Thyroid gland (tissue), 4 donors: Measurements from ENCODE around the gene TGIF2. TPM values are rescaled to one million over a fixed set of nuclear protein-coding genes. Genes with fewer than 3 reads are reported as not detected.

Experiments
- DNase-seq, 2 donors: peaks; one replicate each; pipeline ENCODE4 v3.0.0-alpha.2; 2019
- H3K27ac ChIP-seq, 3 donors: fragments of 200-600 bp; sonication (generic); 1 replicate in 2 of 3; 2 replicates in 1 of 3; pipeline ENCODE4 v1.5.1; 2016 to 2019; ENCODE audit warnings: mild to moderate bottlenecking in 1 of 3, moderate library complexity in 1 of 3
- H3K27me3 ChIP-seq: fragments of 200-600 bp; sonication (generic); one replicate; pipeline ENCODE4 v1.5.1; 2019
- H3K36me3 ChIP-seq, 2 donors: fragments of 200-600 bp; sonication (generic); one replicate each; pipeline ENCODE4 v1.5.1; 2016 to 2019
- H3K4me1 ChIP-seq, 2 donors: fragments of 200-600 bp; sonication (generic); one replicate each; pipeline ENCODE4 v1.5.1; 2017 to 2019
- H3K4me3 ChIP-seq, 3 donors: fragments of 200-600 bp; sonication (generic); replicated peaks in 1 of 3; 1 replicate in 2 of 3; 2 replicates in 1 of 3; pipeline ENCODE4 v1.5.1; 2016; ENCODE audit warnings: mild to moderate bottlenecking in 1 of 3
- H3K9me3 ChIP-seq: fragments of 200-600 bp; sonication (generic); one replicate; pipeline ENCODE4 v1.5.1; 2017
- POLR2A ChIP-seq, 2 donors: fragments of 450-650 bp; IDR thresholded peaks; one replicate each; pipeline ENCODE4 v1.6.1; 2017; ENCODE audit warnings: antibody characterized with exemption in 2 of 2, mild to moderate bottlenecking in 2 of 2, moderate library complexity in 1 of 2
- WGBS, 2 donors: methylation state at CpG; one replicate each; pipeline ENCODE4 v1.1.5; 2017; 5-methylcytosine and 5-hydroxymethylcytosine counted together
- intact Hi-C: fragments of 100-400 bp; cut with DNase I; formaldehyde crosslinking; loops from one replicate; pipeline ENCODE4 v1.15.1; 2023
- total RNA-seq, 4 donors: library from RNA; depleted of rRNA; stranded (reverse); fragments of >200 nt; gene quantifications; one replicate each; pipeline ENCODE4 v1.2.3, GENCODE V29; 2016
- TF ChIP-seq, protein P1 (sequence below), 6 experiments: fragments of 200-600 bp in 3 of 6; fragments of 450-650 bp in 3 of 6; sonication (generic) in 3 of 6; IDR thresholded peaks; one replicate each; pipeline ENCODE4 v1.5.1; 2016 to 2019; ENCODE audit warnings: antibody characterized with exemption in 6 of 6, mild to moderate bottlenecking in 2 of 6, inconsistent platforms in 1 of 6, moderate library complexity in 1 of 6

TGIF2 gene
- total RNA-seq, 4 donors from 2014 or later: 14.2 to 28.8 (median 18.9) TPM

DNA sequence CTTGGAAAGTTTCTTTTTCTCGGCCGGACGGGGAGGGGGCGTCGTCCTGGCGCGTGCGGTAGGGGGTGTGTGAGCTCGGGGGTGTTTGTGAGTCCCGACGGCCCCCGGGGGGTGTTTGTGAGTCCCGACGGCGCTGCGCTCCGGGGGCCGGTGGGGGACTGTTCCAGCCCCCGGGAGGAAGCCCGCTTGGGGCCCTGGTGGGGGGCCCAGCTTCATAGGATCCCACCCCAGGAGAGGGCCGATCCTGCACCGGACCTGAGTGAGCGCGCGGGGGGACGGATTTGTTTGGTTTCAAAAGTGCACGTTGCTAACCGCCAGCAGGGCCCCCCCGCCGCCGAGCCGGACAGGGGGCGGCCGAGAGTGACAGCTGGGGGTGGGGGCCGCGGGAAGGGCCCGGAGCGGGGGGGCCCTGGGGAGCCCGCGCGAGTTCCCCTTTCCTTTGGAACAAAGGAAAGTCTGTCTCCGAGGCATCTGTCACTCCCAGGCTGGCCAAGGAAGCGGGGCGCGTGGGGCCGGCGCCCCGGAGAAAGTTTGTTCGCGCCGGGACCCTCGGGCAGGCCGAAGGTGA is 485 bp downstream of the TGIF2 start:
- Histone ChIP-seq H3K9me3 (no peaks in the 10 kb centered on the region), H3K4me3 (peak overlapping the region; percentile 68 to 83 (median 71)), H3K36me3 (no peaks in the 10 kb centered on the region), H3K4me1 (peaks cover 31 to 34% of the 10 kb centered on the region in 2 donors), H3K27ac (peak overlapping the region; percentile 73 to 98 (median 95)), H3K27me3 (no peaks in the 10 kb centered on the region)
- TF ChIP-seq POLR2A (IDR thresholded peaks at IDR 0.05): no peak
- TF ChIP-seq, protein P1, sequence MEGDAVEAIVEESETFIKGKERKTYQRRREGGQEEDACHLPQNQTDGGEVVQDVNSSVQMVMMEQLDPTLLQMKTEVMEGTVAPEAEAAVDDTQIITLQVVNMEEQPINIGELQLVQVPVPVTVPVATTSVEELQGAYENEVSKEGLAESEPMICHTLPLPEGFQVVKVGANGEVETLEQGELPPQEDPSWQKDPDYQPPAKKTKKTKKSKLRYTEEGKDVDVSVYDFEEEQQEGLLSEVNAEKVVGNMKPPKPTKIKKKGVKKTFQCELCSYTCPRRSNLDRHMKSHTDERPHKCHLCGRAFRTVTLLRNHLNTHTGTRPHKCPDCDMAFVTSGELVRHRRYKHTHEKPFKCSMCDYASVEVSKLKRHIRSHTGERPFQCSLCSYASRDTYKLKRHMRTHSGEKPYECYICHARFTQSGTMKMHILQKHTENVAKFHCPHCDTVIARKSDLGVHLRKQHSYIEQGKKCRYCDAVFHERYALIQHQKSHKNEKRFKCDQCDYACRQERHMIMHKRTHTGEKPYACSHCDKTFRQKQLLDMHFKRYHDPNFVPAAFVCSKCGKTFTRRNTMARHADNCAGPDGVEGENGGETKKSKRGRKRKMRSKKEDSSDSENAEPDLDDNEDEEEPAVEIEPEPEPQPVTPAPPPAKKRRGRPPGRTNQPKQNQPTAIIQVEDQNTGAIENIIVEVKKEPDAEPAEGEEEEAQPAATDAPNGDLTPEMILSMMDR (IDR thresholded peaks at IDR 0.05): no peak
- intact Hi-C loops: no loop called here
- WGBS, 2 donors: 0% methylated on average over 3 of the region's 53 CpGs; no CpG with 5 or more reads in 1 of the 2 donors
- DNase-seq: peak; percentile 41 to 42

DNA sequence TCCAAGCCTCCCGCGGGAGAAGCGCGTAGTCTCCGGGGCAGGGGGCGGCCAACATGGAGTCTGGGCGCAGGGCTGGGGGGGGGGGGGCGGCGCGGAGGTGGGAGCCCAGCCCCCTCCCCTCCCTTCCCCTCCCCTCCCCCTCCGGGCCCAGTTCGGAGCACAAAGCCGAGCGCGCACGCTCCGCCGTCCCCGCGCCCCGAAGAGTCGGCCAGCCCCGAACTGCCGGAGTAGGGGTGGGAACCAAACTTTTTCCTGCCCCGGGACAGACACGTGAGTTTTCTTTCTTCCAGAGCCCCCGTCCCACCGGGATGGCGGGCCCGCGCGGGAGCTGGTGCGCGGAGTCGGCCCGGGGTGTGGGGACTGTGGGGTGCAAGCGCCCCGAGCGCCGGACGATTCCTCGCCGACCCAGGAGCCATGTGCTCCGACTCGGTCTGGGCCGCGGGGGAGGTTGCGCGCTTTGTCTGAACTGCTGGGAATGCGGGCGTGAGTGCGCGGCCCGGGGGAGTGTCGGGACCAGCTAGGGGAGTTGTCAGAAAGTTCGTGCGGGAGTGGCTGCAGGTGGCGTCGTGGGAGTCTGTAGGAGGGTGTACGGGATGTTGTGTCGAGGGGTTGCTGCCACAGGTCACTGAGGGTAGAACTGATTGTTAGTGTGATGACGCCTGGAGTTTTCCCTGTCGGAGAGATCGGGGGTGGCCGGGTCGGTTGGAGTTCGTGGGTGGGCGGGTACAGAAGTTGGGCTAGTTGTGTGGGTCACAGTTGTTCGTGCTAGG is 1.2 kb downstream of the TGIF2 start:
- peak overlapping the region; percentile 73 to 98 (median 95) for H3K27ac ChIP-seq
- 3% methylated on average over 18 to 29 of the region's 69 CpGs for WGBS, 2 donors
- peak overlapping the region; percentile 68 to 83 (median 71) for H3K4me3 ChIP-seq
- no peaks in the 10 kb centered on the region for H3K27me3 ChIP-seq
- H3K36me3 ChIP-seq: peaks cover 0 to 2% of the 10 kb centered on the region in 2 donors
- H3K4me1 ChIP-seq: peaks cover 31 to 34% of the 10 kb centered on the region in 2 donors
- TF ChIP-seq POLR2A (IDR thresholded peaks at IDR 0.05): peak in 1 of 2 donors; percentile 10
- TF ChIP-seq, protein P1 (IDR thresholded peaks at IDR 0.05): no peak
- intact Hi-C loops: no loop called here
- peak; percentile 58 to 65 for DNase-seq
- no peaks in the 10 kb centered on the region for H3K9me3 ChIP-seq

DNA sequence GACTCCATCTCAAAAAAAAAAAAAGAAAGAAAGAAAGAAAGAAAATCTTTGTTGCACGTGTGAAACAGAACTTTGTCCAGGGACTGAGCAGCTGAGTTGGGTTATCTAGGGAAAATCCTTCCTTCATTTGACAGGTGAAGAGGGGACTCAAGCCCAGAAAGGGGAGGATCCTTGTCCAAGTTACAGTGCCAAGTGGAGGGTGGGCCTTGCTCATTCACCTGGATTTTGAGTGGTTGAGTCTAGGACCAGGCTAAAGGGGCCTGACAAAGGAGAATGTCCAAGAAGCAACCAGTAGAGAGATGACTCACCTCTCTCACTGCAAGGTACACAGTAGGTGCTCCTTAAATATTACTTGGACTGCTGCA is 2.7 kb downstream of the TGIF2 start:
- no peak overlapping the region for H3K4me3 ChIP-seq
- peaks cover 31 to 34% of the 10 kb centered on the region in 2 donors for H3K4me1 ChIP-seq
- H3K36me3 ChIP-seq: peaks cover 10 to 11% of the 10 kb centered on the region in 2 donors
- no peaks in the 10 kb centered on the region for H3K9me3 ChIP-seq
- no peak for DNase-seq
- no peaks in the 10 kb centered on the region for H3K27me3 ChIP-seq
- TF ChIP-seq, protein P1 (IDR thresholded peaks at IDR 0.05): no peak
- no peak for TF ChIP-seq POLR2A (IDR thresholded peaks at IDR 0.05)
- intact Hi-C loops: no loop called here
- 70 to 71% methylated on average over 1 of the region's 1 CpG for WGBS, 2 donors
- H3K27ac ChIP-seq: peak overlapping the region in 2 of 3 donors; percentile 62 to 98

DNA sequence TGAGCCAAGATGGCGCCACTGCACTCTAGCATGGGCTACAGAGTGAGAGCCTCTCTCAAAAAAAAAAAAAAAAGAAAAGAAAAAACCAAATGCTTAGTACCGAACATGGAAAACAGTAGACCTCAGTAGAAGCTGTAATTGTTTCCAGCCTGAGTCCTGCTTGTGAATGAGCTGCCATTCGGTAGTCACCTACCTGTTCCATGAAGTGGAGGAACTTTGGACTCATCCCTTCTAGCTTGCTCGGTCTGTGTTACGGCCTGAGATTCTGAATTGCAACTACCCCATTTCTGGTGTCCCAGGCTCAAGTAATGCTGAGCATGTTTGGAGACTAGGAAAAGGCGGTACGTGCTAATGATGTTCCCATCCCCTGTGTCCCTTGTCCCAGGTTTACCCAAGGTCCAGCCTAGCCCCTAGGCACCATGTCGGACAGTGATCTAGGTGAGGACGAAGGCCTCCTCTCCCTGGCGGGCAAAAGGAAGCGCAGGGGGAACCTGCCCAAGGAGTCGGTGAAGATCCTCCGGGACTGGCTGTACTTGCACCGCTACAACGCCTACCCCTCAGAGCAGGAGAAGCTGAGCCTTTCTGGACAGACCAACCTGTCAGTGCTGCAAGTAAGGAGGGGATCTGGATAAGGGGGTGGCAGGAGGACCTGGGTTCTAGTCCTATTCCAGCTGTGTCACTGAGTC is 5.1 kb downstream of the TGIF2 start:
- H3K27ac ChIP-seq: no peak overlapping the region
- TF ChIP-seq, protein P1 (IDR thresholded peaks at IDR 0.05): no peak
- no peak for TF ChIP-seq POLR2A (IDR thresholded peaks at IDR 0.05)
- no peaks in the 10 kb centered on the region for H3K27me3 ChIP-seq
- intact Hi-C loops: no loop called here
- H3K9me3 ChIP-seq: no peaks in the 10 kb centered on the region
- peaks cover 23 to 24% of the 10 kb centered on the region in 2 donors for H3K4me1 ChIP-seq
- no peak for DNase-seq
- WGBS, 2 donors: 87 to 97% methylated on average over 14 to 15 of the region's 15 CpGs
- peaks cover 16 to 22% of the 10 kb centered on the region in 2 donors for H3K36me3 ChIP-seq
- H3K4me3 ChIP-seq: no peak overlapping the region
